ENCODE results near the gene BHLHA9.

GRCh38 chr17:1256699-1257098 is 13.5 kb upstream of the BHLHA9 start:
- TF ChIP-seq YY1 (IDR thresholded peaks at IDR 0.05; ENCODE audit: insufficient read depth, insufficient read length) (no peak), SUZ12 (IDR thresholded peaks at IDR 0.05; ENCODE audit: extremely low read depth, insufficient read depth, insufficient read length) (no peak)

All from NT2/D1 (cell line).